HG03520 (cell line): ENCODE measurements around the gene TCL1A.
"Not testable (repeated sequence)": the region's sequence is repeated elsewhere in the genome, so short reads cannot be mapped to it uniquely, and the experiment has no call there.

Experiments used
- ATAC-seq: cut with Tn5 transposase; IDR thresholded peaks from one replicate; pipeline ENCODE4 v1.9.1; 2021; ENCODE audit warnings: mild to moderate bottlenecking, moderate library complexity; ENCODE audit not compliant: unreplicated experiment

Gene TCL1A

GRCh38 chr14:95713596-95714371 is at the start of gene TCL1A:
Gene TCL1A (minus strand): TSS chr14:95714125. CDS start chr14:95714066, 59 bp downstream.
- peak; percentile 79 for ATAC-seq

GRCh38 chr14:95763032-95763431 is 49.1 kb upstream of the TCL1A start:
- not testable (repeated sequence) for ATAC-seq

DNA sequence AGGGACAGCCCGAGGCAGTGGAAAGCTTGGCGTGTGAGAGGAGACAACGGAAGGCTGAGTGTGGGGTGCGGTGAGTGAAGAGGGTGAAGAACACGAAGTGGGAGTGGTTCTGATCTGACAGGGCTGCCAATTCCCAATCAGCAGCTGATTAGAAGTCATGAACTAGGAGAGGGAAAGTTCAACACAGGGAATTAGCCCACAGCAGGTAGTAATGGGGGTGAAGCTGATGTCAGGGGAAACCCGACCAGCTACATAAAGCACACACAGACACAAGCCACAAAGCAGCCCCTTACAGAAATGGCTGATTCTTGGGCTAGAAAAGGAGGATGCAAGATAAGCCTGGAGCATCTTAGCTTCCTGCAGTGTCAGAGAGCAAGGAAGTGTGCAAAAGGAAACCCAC is 47.5 kb upstream of the TCL1A start:
- no peak for ATAC-seq

GRCh38 chr14:95760596-95760995 is 46.7 kb upstream of the TCL1A start:
- no peak for ATAC-seq

DNA sequence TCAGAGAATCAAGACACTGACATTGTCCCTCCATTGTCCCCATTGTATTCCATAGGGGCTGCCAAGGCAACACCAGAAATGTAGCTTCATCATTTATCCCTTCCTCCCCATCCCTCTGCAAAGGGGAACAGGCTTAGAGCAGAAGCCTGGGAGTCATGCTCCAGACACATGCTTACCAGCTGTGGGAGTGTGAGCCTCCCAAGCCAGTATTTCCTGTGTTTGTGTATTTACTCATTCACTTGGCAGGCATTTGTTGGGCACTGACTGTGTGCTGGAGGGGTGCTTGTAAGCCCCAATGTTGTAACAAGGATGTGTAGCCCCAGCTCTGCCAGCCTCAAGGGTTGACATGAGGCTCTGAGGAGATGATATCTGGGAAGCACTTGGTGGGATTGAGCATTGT is 46.0 kb upstream of the TCL1A start:
- ATAC-seq = no peak

GRCh38 chr14:95758331-95758730 is 44.4 kb upstream of the TCL1A start:
- ATAC-seq = no peak

DNA sequence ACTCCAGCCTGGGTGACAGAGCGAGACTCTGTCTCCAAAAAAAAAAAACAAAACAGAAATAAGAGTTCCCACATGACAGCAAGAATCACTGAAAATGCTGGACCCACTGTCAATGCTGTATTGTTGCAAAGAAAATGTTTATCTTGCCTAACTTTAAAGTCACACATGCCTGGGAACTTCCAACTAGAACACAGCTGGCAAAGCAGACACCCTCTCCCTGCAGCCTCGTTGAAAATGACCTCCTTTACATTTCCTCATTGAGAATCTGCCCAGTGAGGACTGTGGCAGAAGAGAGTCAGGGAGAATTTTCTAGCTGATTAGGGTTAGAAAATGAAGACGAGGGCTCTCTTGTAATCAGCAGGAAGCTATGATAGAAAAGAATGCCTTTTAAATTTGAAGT is 42.8 kb upstream of the TCL1A start:
- ATAC-seq = no peak

- ATAC-seq = no peak
Measured at GRCh38 chr14:95756127-95756526, 42.2 kb upstream of the TCL1A start.

DNA sequence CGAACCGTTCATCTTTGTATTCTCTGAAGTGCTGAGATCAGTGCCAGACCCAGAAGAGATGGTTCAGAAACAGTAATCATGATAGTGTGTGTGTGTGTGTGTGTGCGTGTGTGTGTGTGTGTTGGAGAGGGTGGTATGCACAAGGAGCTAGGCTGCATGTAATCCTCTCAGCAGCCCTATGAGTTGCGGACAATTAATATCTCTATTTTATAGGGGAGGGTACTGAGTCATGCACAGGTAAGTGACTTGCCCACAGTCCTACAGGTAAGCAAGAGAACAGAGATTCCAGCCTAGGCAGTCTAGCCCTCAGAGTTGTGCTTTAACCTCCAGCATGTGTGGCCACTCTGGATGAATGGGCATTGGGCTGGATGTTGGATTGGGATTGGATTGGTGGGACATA is 27.9 kb upstream of the TCL1A start:
- no peak for ATAC-seq

- no peak for ATAC-seq
Measured at GRCh38 chr14:95741038-95741490, 27.1 kb upstream of the TCL1A start.

DNA sequence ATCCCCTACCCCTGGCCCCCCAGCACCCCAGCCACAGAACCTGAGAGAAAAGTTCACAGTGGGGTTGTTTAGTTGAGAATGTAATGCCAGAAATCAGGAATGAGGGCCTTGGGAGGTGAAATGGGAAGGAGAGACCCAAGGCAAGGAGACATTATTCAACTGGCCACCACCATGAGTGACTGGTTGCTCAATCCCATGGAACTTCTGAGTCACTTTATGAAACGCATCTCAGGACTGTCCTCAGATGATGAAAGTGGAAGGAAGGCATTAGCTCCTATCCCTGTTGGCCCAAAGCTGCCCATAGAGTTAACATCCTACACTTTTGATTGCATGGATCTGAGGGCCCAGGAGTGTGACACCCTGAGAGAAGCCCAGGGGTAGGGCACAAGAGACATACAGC is 25.4 kb upstream of the TCL1A start:
- no peak for ATAC-seq

GRCh38 chr14:95733212-95733611 is 19.3 kb upstream of the TCL1A start:
- no peak for ATAC-seq

- ATAC-seq = no peak
Measured at GRCh38 chr14:95730126-95730525, 16.2 kb upstream of the TCL1A start.

DNA sequence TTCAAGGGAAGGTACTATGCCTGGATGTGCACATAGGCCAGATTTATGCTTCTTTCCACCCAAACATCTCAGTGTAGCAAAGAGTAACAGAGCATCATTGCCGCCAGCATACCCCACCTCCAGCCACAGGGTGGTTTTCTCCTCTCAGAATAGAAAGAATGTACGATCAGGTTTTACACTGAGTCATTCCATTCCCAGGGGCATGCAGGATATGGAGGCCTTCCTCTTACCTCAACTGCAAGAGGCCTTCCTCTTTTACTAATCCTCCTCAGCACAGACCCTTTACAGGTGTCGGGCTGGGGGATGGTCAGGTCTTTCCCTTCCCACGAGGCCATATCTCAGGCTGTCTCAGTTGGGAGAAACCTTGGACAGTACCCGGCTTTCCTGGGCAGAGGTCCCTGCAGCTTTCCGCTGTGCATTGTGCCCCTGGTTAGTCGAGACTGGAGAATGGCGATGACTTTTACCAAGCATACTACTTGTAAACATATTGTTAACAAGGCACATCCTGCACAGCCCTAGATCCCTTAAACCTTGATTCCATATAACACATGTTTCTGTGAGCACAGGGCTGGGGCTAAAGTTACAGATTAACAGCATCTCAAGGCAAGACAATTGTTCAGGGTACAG is 15.6 kb upstream of the TCL1A start:
- ATAC-seq = not testable (repeated sequence)

GRCh38 chr14:95727056-95727700 is 13.3 kb upstream of the TCL1A start:
- no peak for ATAC-seq

DNA sequence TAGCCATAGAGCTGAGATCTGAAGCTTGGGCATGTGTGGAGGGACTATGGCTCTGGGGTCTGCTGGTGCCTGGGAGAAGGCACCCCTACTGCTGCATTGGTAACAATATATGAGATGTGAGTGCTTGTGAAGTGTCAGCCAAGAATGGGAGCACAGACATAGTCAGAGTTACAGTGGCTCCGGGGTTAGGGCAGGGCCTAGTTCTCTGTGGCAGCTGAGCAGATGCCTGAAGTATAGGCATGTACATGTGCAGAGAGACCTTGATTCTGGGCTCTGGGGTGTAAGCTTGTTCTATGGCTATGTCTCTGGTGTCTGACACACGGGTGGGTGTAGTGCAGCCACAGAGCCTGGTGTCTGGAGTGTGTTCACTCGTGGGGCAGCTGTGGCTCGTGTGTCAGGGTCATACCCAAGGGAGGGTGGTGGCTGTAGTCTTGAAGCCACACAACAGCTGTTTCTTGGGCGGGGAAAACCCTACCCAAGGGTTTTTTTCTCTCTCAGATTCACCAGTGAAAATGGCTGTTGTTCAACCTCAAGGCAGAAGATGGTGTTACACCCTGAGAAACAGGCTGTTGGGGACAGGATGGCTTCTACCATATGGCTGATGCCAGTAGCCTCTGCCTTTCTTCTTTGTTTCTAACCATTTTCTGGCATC is 11.9 kb upstream of the TCL1A start:
- peak; percentile 77 for ATAC-seq

GRCh38 chr14:95722525-95723190 is 8.7 kb upstream of the TCL1A start:
- no peak for ATAC-seq

DNA sequence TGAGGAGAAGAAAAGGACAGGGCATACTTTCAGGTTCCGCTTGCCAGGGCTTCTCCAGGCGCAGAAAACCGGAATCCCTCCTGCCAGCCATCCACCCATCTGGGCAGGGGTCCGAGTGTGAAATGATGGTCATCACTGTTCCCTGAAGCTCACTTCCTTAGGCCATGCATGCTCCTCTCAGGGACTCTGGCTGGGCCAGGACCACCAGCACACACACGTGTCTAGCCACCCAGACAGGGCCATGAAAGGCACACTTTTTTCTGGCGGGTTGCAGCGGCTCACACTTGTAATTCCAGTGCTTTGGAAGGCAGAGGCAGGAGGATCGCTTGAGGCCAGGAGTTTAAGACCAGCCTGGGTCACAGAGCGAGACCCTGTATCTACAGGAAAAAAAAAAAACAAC is 1.5 kb downstream of the TCL1A start:
- no peak for ATAC-seq

DNA sequence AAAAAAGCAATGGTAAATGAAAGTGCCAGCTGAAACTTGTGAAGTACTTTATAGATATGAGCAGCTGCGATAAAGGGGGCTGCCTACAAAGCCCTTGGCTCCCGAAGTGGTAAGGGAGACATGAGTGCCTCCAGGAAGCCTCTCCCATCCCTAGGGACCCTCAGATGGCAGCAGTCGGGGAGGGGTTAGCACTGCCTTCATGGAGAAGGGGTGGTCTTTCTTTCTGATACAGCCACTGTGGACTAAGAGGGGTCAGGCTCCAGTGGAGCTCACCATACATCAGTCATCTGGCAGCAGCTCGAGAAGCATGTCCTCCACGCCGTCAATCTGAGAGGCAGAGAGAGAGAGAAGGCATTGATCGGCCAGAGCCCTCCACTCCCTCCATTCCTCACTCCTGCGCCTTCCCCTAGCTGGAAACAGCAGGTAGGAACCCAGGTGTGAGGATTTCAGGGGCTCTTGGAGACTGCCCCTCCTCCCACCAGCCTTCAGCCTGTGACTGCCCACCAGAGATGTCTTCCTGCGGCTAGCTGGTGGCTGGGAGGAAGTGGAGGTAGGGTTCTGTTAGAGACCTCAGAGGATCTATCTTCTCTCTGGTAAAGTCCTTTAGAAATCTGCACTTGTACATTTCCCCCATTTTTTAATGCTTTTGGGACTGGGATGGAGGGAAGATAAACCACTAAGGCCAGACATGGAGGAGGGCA is 2.3 kb downstream of the TCL1A start:
- ATAC-seq = no peak

- ATAC-seq = no peak
Measured at GRCh38 chr14:95710106-95710505, 3.8 kb downstream of the TCL1A start.
